ENCODE results near the gene CDH13. TPM values are rescaled to one million over a fixed set of nuclear protein-coding genes. Genes with fewer than 3 reads are reported as not detected.

CDH13 gene
- total RNA-seq, 1 donor from 2014 or later: 2.0 TPM

- DNase-seq (ENCODE audit: low spot score): no peak
These were observed 413.4 kb downstream of the CDH13 start for GRCh38 chr16:83040174-83040573.

DNA sequence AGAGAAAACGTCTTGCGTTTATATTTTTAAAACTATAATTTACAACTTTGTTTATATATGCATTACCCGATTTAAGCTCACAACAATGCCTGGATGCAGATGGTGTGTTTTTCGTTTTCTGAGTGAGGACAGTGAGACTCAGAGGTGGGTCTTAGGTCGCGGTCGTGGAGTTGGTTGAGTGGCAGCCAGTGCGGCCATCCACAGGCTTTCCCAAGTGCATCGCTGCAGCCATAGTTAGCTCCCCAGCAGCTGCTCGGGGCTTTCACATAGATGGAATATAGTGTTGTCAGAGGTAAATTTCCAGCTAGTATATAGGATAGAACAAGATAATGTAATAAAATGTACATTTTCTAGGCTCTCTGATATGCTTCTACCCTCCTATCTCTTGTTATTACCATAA is 417.8 kb downstream of the CDH13 start:
- no peak for DNase-seq (ENCODE audit: low spot score)

DNA sequence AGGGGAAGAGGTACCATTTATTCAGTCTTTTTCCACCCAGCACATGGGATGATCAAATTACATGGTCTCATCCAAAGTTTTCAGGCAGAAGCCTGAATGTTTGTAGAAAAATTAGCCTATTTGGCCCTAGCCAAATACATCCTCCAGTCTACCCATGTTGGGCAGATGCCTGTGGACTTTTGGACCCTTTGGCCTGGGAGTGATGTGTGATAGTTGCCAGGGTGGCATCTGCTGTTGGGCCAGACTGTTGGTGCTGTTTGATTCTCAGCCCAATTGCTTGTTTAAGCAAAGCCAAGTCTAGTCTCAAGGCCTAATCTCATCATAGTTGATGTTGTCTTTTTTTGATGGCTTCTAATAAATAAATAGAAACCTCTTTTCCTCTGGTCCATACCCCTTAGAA is 419.0 kb downstream of the CDH13 start:
- DNase-seq (ENCODE audit: low spot score): no peak

- DNase-seq (ENCODE audit: low spot score): no peak
These were observed 419.9 kb downstream of the CDH13 start for GRCh38 chr16:83046664-83047063.

- DNase-seq (ENCODE audit: low spot score): no peak
These were observed 424.7 kb downstream of the CDH13 start for GRCh38 chr16:83051451-83051850.

DNA sequence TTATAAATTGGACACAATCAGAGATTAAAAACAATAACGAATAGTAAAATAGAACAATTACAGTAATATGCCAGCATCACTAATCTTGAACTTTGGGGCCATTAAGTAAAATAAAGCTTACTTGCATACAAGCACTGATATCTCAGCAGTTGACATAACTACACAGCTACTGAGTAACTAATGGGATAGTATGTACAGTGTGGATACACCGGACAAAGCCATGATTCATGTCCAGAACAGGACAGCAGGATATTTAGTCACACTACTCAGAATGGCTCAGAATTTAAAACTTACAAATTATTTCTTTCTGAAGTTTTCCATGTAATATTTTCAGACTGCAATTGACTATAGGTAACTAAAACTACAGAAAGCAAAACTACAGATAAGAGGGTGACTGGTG is 427.5 kb downstream of the CDH13 start:
- DNase-seq (ENCODE audit: low spot score): no peak

GRCh38 chr16:83058376-83058775 is 431.6 kb downstream of the CDH13 start:
- DNase-seq (ENCODE audit: low spot score): no peak

DNA sequence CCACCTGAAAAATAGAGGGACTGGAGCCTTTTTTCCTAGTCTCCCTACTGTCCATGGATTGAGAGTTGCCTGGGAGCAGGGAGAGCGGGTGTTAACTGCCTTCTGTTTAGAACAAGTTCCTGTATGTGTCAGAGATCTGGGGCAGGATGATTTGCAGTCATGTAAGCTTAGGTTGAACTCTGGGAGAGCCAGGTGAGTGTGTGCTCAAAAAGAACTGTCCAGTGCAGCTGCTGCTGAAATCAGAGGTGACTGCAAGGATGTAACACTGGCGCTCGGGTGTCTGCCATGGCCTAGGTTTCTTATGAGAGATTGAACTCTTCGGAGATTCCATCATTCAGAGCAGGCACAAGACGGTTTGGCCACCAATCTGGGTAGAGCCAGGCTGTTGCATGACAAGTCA is 432.5 kb downstream of the CDH13 start:
- DNase-seq (ENCODE audit: low spot score): no peak

GRCh38 chr16:83066011-83066410 is 439.2 kb downstream of the CDH13 start:
- DNase-seq (ENCODE audit: low spot score): no peak

- DNase-seq (ENCODE audit: low spot score): no peak
These were observed 440.1 kb downstream of the CDH13 start for GRCh38 chr16:83066881-83067280.

DNA sequence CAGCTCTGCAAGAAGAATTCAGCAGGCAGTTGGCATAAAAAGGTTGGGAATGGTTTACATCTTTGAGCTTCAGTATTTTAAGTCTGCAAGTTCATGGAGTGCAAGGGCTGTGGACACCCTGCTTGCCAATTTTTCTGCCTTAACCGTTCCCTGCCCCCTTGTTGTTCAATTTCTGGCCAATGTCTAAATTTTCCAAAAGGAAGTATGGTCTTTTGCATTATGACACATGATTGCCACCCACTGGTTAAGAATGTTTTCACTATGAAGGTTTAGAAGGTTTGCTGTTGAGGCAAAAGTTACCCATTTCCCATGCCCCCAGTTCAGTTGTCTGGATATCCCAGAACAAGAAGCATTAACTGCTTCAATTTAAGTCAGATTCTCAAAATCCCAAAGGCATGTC is 441.9 kb downstream of the CDH13 start:
- no peak for DNase-seq (ENCODE audit: low spot score)

DNA sequence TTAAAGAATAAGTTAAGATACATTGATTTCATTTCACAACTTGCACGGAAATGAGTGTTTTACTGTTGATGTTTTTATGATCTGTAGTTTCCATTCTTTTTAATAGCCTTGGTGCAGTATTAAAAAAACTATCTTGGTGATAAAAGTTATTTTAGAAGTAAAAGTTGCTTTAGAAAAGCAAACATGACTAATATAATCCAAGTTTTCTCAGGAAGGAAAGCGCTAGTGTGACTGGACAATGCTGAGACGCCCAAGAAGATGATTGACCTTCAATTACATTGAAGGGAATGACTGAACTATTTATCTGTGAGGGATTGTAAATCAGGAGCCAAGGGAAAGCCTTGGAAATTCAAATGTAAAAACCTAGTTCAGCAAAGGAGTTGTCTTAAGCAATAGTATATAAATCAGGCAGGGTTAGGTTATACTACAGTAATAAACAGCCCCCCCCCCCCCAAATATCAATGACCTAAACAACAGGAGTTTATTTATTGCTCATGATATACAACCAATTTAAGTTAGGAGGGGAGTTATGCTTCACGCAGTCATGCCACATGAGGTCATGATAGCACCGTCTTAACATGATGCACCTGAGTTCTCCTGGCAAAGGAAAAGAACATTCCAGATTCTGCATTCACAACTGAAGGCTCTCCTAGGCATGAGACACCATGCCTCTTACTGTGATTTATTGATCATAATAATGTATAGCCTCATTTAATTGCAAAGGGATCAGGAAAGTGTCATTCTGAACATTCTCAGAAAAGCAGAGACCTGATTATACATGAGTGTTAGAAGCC is 443.8 kb downstream of the CDH13 start:
- peak; percentile 23 for DNase-seq (ENCODE audit: low spot score)

DNA sequence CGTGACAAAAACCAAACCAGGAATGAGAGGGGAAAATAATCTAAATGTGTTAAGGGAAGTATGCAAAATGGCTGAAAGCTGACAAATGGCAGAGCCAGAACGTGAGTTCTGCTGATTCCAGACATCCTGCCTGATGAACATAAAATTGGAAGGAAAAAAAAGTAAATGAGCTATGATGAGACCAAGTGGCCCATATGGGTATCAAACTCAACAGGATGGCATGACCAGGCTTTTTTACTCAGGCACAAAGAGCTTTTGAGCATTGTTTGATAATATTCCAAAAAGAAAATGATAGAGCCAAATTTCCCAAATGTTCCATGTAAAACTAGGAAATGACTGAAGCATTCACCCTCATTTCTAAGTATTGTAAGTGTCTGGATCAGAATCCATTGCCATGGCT is 449.2 kb downstream of the CDH13 start:
- DNase-seq (ENCODE audit: low spot score): no peak

DNA sequence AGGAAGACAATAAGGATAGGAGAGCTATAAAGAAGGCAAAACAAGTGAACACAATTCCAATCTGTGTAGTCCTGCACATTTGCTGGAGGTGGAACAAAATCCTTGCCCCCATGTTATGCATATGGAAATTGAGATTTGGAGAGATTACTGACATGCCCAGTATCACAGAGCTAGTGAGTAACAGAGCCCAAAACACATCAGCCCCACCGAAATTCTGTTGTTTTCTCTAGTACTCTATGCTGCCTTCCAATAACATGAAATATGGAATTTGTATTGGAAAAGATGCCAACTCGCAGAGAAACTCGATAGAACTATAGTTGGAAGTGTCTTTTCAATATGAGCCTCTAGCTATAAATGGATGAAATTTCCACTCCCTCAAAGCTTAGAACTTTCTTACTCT is 456.6 kb downstream of the CDH13 start:
- no peak for DNase-seq (ENCODE audit: low spot score)

- no peak for DNase-seq (ENCODE audit: low spot score)
These were observed 458.9 kb downstream of the CDH13 start for GRCh38 chr16:83085660-83086059.

- DNase-seq (ENCODE audit: low spot score): peak; percentile 79
These were observed 469.3 kb downstream of the CDH13 start for GRCh38 chr16:83095941-83096692.

DNA sequence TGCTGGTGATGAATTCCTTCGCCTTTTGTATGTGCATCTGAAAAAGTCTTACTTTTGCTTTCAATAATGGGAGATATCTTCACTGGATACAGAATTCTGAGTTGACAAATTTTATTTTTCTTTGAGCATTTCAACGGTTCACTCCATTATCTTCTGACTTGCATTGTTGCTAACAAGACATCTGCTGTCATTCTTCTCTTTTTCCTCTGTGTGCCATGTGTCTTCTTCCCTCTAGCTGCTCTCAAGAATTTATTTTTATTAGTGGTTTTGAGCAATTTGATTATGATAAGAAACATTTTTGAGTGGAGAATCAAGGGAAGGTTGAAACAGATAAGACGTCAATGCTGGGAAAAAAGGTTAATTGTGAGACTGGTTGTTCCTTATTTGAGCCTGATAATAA is 471.8 kb downstream of the CDH13 start:
- DNase-seq (ENCODE audit: low spot score): no peak

DNA sequence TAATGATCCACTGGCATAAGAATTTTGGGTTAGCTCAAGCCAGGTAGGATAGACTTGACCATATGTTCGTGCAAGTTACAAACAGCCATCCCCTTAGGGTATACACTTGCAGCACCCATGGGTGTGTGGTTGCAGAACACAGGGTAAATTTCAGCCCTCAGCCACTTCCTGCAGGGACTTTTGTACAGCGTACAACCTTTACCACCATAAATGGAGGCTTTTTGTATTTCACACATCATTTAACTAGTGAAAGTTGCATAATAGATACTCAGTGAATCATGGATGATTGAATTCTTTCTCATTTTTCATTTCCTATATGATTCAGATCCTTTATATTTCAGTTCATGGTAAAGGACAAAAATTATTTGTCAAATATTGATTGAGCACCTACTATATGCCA is 473.9 kb downstream of the CDH13 start:
- DNase-seq (ENCODE audit: low spot score): no peak

- no peak for DNase-seq (ENCODE audit: low spot score)
These were observed 475.6 kb downstream of the CDH13 start for GRCh38 chr16:83102336-83102735.

DNA sequence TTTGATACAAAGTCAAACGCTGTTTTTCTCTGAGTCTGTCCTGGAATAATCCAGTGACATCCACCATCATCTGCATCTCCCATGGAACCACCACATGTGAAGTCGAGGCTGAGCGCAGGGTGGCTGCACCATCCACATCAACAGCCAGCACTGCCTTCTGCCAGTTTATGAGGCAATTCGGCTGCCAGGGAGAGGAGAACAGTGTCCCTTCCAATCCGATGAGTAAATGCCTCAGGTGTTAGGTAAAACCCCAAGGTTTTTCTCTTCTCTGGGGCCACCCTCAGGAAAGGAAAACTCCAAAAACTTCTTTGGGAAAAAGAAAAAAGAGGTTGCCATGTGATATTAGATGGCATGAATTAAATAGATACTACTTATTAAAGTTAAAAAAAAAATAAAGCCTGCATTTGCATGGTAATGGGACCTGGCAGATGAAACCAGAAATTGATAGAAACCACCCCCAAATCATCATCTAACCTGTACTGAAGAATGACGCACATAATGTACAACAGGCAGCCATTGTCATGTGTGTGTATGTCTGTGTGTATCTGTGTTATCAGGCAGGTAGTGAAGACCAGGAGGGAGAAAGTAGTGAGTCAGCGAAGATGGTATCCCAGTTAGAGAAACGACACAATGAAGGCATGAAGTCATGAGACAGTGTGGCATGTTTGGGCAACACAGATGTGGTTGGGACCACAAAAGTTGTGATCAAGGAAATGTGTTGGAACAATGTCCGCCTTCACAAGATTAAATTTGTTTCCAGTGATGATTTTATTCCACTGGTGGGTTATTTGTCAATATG is 478.7 kb downstream of the CDH13 start:
- DNase-seq (ENCODE audit: low spot score): no peak

- DNase-seq (ENCODE audit: low spot score): no peak
These were observed 482.8 kb downstream of the CDH13 start for GRCh38 chr16:83109490-83110125.

GRCh38 chr16:83110269-83110668 is 483.5 kb downstream of the CDH13 start:
- no peak for DNase-seq (ENCODE audit: low spot score)

Data from mucosa of gallbladder (tissue), 1 donor.